Keratinocyte (primary cell): ENCODE measurements around the gene CCR9.

ENCODE experiments used
- EZH2 ChIP-seq: IDR thresholded peaks from one replicate; pipeline ENCODE4 v1.6.1; 2012; ENCODE audit warnings: inconsistent platforms, mild to moderate bottlenecking, low read length, moderate library complexity
- TF ChIP-seq, protein P1 (sequence below), 3 experiments: IDR thresholded peaks in 1 of 3; conservative IDR thresholded peaks in 1 of 3; optimal IDR thresholded peaks in 1 of 3; 2 replicates in 2 of 3; 3 replicates in 1 of 3; pipeline versions ENCODE3 to v1.5.1; 2011; ENCODE audit warnings: low read length in 3 of 3, mild to moderate bottlenecking in 3 of 3, moderate library complexity in 2 of 3, control low read depth in 1 of 3, inconsistent platforms in 1 of 3; ENCODE audit not compliant: insufficient read depth in 2 of 3; ENCODE audit errors: extremely low read depth in 1 of 3

DNA sequence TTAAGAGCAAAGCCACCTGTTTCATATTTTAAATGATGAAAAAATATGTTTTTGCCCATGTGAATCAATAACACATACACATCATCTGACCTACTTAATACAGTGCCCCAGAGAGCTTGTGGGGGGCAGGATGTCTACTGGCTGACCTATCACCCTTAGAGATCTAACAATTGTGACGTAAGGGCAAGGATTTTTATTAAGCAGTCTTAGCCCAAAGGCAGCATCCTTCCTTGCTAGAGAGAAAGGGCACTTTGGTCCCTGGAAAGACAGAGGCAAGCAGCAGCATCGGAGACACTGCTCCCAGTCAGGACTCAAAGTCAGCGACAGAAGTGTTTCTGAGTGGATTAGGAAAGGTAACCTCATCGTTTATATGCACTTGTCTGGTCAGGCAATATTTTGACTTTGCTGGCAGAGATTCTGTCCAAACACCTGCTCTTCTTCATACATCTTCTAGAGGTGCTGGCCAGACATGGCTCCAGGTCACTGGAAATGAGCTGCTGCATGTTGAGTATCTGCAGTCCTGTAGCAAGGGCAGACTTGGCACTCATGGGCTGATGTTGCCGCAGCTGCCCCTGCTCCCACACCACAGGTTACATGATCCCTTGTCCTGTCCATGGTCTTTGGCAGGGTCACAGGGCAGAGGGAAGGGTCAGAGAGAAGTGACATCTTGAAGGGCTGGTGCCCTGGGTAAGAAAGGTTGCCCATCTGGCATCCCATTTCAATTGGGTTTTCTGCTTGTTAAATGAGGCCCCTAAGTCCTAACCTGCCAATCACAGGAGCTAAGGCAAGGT, 58.7 kb downstream of the CCR9 start:
- TF ChIP-seq, protein P1, sequence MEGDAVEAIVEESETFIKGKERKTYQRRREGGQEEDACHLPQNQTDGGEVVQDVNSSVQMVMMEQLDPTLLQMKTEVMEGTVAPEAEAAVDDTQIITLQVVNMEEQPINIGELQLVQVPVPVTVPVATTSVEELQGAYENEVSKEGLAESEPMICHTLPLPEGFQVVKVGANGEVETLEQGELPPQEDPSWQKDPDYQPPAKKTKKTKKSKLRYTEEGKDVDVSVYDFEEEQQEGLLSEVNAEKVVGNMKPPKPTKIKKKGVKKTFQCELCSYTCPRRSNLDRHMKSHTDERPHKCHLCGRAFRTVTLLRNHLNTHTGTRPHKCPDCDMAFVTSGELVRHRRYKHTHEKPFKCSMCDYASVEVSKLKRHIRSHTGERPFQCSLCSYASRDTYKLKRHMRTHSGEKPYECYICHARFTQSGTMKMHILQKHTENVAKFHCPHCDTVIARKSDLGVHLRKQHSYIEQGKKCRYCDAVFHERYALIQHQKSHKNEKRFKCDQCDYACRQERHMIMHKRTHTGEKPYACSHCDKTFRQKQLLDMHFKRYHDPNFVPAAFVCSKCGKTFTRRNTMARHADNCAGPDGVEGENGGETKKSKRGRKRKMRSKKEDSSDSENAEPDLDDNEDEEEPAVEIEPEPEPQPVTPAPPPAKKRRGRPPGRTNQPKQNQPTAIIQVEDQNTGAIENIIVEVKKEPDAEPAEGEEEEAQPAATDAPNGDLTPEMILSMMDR (optimal IDR thresholded peaks at IDR 0.05 in 1 of 3, IDR thresholded peaks at IDR 0.05 in 1 of 3, conservative IDR thresholded peaks at IDR 0.05 in 1 of 3; ENCODE audit: extremely low read depth in 1 of 3, insufficient read depth in 2 of 3, low read length in 3 of 3) = no peak
- no peak for TF ChIP-seq EZH2
